Upper lobe of right lung (tissue), 1 donor: ENCODE measurements around the gene SYT1. TPM values are rescaled to one million over a fixed set of nuclear protein-coding genes. Genes with fewer than 3 reads are reported as not detected.

Experiments
- ATAC-seq: fragments of 200-7000 bp; cut with Tn5 transposase; one replicate; pipeline ENCODE4 v1.9.1; 2020; ENCODE audit warnings: mild to moderate bottlenecking, moderate library complexity
- DNase-seq: peaks from one replicate; pipeline ENCODE4 v3.0.0-alpha.2; 2020
- H3K27ac ChIP-seq: fragments of 200-600 bp; one replicate; pipeline ENCODE4 v1.8.0; 2022
- H3K27me3 ChIP-seq: fragments of 200-600 bp; one replicate; pipeline ENCODE4 v1.8.0; 2022; ENCODE audit warnings: mild to moderate bottlenecking
- H3K36me3 ChIP-seq: fragments of 200-600 bp; one replicate; pipeline ENCODE4 v1.8.0; 2022
- H3K4me1 ChIP-seq: fragments of 200-600 bp; one replicate; pipeline ENCODE4 v1.8.0; 2022
- H3K4me3 ChIP-seq: fragments of 200-600 bp; one replicate; pipeline ENCODE4 v1.8.0; 2022; ENCODE audit warnings: mild to moderate bottlenecking
- H3K9me3 ChIP-seq: fragments of 200-600 bp; one replicate; pipeline ENCODE4 v1.8.0; 2022
- CTCF ChIP-seq: fragments of 200-600 bp; IDR thresholded peaks from one replicate; pipeline ENCODE4 v1.8.0; 2022; ENCODE audit warnings: antibody characterized with exemption
- intact Hi-C: fragments of 100-400 bp; cut with DNase I; formaldehyde crosslinking; loops from one replicate; pipeline ENCODE4 v1.11.0; 2022
- total RNA-seq: library from RNA; stranded (reverse); fragmentation: NEBNext Ultra II Directional; extraction: Animal tissue kit (Norgen Biotek cat#: 25700); gene quantifications from one replicate; pipeline ENCODE4 v1.2.1, GENCODE V29; 2021
- donor health status: DM: no; HTN: yes; CAD: no; lungs with severe emphysema.

Gene SYT1
- total RNA-seq, 1 donor from 2014 or later: 0.58 TPM

- no peaks in the 10 kb centered on the region for H3K4me1 ChIP-seq
- H3K27ac ChIP-seq: no peak overlapping the region
- H3K27me3 ChIP-seq: no peaks in the 10 kb centered on the region
- TF ChIP-seq CTCF: no peak
- DNase-seq: no peak
- no peaks in the 10 kb centered on the region for H3K9me3 ChIP-seq
- no peak for ATAC-seq
- no peaks in the 10 kb centered on the region for H3K36me3 ChIP-seq
- no peak overlapping the region for H3K4me3 ChIP-seq
- intact Hi-C loops: no loop called here
These were observed 319.4 kb downstream of the SYT1 start for GRCh38 chr12:79183926-79184325.

GRCh38 chr12:79186506-79186905, 321.9 kb downstream of the SYT1 start:
- Histone ChIP-seq H3K4me3 (no peak overlapping the region), H3K27me3 (no peaks in the 10 kb centered on the region), H3K4me1 (no peaks in the 10 kb centered on the region), H3K27ac (no peak overlapping the region), H3K9me3 (no peaks in the 10 kb centered on the region), H3K36me3 (no peaks in the 10 kb centered on the region)
- TF ChIP-seq CTCF: no peak
- intact Hi-C loops: no loop called here
- DNase-seq (no peak), ATAC-seq (no peak)

- intact Hi-C loops: no loop called here
- Histone ChIP-seq H3K27ac (no peak overlapping the region), H3K9me3 (no peaks in the 10 kb centered on the region), H3K4me1 (no peaks in the 10 kb centered on the region), H3K4me3 (no peak overlapping the region), H3K36me3 (no peaks in the 10 kb centered on the region), H3K27me3 (no peaks in the 10 kb centered on the region)
- ATAC-seq (no peak), DNase-seq (no peak)
- no peak for TF ChIP-seq CTCF
These were observed 322.5 kb downstream of the SYT1 start for GRCh38 chr12:79187032-79187431.

- Histone ChIP-seq H3K9me3 (no peaks in the 10 kb centered on the region), H3K27ac (no peak overlapping the region), H3K4me3 (no peak overlapping the region), H3K36me3 (no peaks in the 10 kb centered on the region), H3K4me1 (no peaks in the 10 kb centered on the region), H3K27me3 (no peaks in the 10 kb centered on the region)
- intact Hi-C loops: no loop called here
- DNase-seq: no peak
- ATAC-seq: no peak
- no peak for TF ChIP-seq CTCF
These were observed 326.8 kb downstream of the SYT1 start for GRCh38 chr12:79191391-79191790.

- TF ChIP-seq CTCF: no peak
- Histone ChIP-seq H3K9me3 (no peaks in the 10 kb centered on the region), H3K4me3 (no peak overlapping the region), H3K36me3 (no peaks in the 10 kb centered on the region), H3K27me3 (no peaks in the 10 kb centered on the region), H3K27ac (no peak overlapping the region), H3K4me1 (no peaks in the 10 kb centered on the region)
- intact Hi-C loops: no loop called here
- ATAC-seq: no peak
- no peak for DNase-seq
These were observed 330.0 kb downstream of the SYT1 start for GRCh38 chr12:79194595-79194994.

- Histone ChIP-seq H3K36me3 (no peaks in the 10 kb centered on the region), H3K27me3 (no peaks in the 10 kb centered on the region), H3K4me3 (no peak overlapping the region), H3K4me1 (no peaks in the 10 kb centered on the region), H3K9me3 (no peaks in the 10 kb centered on the region), H3K27ac (no peak overlapping the region)
- ATAC-seq: no peak
- no peak for TF ChIP-seq CTCF
- intact Hi-C loops: no loop called here
- no peak for DNase-seq
These were observed 334.6 kb downstream of the SYT1 start for GRCh38 chr12:79199166-79199565.
